SW 1271 (cell line): ENCODE measurements around the gene UQCR10.
"Not testable (repeated sequence)": the region's sequence is repeated elsewhere in the genome, so short reads cannot be mapped to it uniquely, and the experiment has no call there.

Source experiments
- DNase-seq, 2 experiments: peaks; one replicate each; lab custom pipeline; 2025; lab: John Stamatoyannopoulos, UW

The UQCR10 gene

DNA sequence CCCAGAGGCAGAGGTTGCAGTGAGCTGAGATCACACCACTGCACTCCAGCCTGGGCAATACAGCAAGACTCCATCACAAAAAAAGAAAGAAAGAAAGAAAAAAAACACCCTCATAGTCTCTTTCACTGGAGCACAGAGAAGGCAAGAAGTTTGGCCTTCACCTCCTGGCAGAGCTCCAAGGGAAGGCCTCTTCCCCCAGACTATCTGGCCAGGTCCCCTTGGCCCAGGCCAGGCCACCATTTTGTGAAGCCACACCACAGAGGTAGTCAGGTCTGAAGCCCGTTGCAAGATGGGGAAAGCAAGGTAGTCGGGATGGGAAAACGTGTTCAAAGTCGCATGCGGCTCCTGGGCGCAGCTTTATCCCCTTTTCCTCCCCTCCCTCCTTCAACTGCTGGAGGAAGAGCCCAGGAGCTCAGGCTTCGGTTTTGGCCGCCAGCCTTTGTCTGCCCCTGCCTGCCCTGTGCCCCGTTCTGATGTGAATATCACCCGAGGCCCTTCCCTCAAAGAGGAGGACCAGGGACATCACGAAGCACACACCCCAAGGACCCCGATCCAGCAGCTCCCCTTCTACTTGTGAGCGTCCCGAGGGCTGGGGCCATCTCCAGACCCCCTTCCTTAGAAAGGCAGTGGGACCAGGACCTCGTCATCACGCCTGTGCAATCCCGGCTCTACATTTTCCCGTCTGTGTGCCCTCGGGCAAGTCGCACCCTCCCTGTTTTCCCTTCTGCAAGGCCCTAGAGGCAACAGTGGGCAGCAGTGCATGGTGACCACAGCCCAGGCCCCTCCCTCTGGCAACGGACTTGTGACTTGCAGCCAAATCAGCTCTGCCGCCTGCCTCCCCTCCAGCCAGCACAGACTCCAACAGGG is 29.7 kb upstream of the UQCR10 start:
- no peak for DNase-seq

DNA sequence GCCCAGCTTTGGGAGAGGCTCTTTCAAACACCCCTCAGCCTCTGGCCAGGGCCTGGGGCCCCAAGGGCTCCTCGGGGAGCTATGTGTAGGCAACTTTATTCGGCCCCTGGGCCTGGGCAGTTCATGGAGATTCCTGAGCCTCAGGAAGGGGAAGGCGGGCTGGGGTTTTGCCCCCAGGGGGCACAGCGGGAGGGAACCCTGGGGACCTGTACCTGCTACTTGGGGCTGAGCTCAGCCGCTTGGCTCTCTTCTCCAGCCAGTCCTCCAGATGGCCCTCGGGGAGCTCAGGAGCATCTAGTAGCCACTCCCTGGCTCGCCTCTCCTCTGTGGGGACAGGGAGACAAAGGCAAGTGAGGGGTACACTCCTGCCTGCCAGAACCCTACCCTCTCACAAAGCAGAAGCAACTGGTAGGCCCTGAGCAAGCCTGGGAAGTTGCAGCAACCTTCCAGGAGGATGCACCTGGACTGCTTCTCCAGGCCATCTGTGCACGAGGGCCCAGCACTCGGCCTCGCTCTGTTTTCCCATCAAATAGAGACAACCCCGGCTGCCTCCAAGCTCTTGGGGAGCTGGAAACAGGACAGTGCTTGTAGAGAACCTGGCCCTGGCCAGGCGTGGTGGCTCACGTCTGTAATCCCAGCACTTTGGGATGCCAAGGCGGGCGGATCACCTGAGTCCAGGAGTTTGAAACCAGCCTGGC is 28.9 kb upstream of the UQCR10 start:
- no peak for DNase-seq

DNA sequence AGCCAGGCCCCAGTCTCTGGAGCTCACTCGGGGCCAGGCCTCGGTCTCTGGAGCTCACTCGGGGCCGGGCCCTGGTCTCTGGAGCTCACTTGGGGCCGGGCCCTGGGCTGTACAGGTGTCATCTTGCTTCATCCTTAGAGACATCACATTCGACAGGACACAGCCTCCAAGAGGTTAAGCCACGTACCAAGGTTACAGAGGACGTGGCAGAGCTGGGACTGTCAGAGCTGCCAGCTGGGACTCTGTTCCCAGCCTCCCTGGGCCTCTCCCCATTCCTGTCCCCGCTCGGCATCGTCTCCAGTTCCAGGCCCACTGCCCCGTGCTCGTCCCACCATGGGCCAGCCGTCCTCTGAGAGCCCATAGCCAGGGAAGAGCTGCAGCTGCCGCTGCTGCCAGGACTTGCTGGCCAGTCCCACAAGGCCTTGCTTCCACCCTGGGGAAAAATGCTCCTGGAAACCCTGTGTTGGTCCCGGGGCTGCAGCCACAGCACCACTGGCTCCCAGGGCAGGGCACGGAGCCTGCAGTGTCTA is 27.8 kb upstream of the UQCR10 start:
- DNase-seq: no peak

DNA sequence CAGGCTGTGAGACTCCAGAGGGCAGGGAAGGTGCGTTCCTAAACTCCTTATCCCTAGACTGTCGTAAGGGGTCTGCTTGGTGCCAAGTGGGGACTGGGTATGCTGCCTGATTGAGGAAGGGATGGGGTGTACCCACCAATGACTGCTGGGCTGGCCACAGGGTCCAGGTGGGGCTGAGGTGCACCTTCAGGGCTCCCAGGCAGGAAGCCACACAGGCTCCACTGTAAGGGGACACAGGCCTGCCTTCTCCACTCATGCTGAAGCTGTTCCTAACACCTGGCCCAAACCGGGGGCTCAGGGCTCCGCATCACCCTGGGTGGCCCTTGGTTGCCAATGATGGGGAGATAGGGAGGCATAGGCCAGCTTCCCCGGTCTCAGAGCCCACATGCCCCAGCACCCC is 27.0 kb upstream of the UQCR10 start:
- no peak for DNase-seq

DNA sequence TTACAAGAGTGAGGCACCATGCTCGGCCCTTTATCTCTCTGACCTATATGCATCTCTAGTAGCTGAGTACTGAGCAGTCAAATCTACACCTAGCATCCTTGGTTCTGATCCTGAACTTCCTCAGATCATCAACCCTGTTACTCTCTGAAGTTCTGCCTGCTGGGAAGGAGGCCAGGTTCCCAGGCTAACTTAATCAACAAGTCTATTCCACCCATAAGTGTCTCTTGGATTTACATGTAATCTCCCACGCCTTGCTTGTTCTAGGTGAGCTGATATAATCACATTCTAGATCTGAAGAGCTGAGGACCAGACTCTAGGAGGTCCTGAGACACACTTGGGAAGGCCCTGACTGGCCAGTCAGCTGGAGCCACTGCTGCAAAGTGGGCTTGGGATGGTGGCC is 25.2 kb upstream of the UQCR10 start:
- DNase-seq: no peak

DNA sequence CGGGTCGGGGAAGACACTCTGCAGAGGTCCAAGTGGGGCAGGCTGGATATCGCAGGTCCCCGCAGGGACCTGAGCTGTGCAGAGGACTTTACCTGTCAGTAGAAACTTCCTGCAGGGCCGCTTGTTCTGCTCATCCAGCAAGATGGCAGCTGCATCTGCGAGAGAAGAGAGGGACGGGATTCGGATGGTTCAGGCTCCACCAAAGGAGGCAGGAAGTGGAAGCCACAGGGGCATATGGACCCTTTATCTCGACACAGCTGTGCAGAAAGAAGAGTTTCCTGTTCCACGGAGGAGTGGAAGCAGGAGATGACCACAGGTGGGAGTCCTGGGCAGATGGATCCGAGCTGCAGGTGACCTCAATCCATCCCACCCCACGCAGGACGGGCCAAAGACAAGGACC is 24.8 kb upstream of the UQCR10 start:
- no peak for DNase-seq

DNA sequence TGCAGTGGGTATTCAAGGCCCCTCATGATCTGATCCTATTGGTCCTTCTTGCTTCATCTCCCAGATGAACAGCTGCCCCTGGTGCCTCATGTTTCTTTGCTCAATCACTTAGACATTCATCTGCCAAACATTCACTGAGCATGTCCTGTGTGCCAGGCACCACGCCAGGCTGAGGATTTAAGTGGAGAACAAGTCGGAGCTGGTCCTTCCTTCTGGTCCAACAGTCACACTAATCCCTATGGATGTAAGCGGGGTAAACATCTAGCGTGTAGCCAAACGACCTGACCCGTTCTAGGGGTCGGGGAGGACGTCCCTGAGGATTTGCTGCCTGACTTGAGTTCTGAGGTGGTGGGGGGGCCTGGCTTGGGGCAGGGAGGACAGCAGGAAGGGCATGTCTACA is 22.3 kb upstream of the UQCR10 start:
- no peak for DNase-seq

DNA sequence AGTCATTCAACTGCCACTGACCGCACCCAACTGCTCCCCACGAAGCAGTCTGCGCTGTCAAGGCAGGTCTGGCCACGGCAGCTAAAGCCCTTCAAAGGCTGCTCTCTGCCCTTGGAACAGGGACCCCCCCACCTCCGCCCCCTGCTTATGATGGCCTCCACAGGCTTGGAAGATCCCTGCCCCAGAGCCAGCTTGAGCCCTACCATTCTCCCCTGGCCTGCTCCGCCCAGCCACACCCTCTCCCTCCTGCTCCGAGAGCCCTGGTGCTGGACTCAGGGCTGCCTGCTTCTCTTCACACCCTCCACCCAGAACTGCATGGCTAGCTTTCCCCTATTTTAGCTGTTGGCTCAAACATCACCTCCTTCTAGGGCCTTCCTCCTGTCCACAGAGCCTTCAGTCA is 19.3 kb upstream of the UQCR10 start:
- DNase-seq: no peak

DNA sequence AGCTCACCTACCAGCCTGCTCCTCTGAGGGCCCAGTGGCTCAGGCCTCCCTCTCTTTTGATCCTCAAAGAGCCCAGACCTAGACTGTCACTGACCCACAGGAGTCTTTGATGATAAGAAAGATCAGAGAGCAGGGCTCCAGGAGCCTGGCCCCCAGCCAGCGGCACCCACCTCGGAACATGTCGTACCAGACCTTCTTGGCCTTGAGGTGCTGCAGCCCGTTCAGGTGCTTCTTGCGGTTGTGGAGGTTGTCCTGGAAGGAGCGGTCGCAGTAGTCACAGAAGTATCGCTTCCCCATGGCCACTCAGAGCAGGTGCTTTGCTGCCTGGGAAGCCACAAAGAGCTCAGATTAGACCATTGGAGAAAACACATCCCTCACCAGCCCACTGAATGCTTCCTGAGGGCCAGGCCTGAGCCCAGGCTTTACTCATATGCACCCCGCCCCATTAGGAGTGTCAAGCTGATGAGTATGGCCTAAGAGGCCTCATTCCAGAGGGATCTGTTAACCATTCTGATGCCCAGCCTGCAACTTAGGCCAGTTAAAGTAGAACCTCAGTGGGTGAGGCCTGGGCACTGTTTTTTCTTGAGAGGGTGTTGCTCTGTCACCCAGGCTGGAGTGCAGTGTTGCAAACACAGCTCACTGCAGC is 18.8 kb upstream of the UQCR10 start:
- no peak for DNase-seq

DNA sequence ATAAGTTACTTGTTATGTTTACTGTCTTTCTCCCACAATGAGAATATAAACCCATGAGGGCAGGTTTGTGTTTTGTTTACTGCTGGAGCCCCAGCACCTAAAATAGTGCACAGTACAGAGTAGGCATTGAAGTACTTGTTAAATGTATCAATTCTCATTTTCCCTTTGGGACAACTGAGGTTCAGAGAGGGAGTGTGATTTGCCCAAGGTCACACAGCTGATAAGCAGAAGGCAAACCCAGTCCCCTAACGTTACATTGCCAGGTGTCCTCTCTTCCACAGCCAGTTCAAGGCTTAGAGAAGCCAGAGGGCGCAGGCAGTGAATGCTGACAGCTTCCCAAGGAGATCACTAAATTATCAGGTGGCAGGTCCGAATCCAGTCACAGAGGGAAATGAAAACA is 17.1 kb upstream of the UQCR10 start:
- no peak for DNase-seq

DNA sequence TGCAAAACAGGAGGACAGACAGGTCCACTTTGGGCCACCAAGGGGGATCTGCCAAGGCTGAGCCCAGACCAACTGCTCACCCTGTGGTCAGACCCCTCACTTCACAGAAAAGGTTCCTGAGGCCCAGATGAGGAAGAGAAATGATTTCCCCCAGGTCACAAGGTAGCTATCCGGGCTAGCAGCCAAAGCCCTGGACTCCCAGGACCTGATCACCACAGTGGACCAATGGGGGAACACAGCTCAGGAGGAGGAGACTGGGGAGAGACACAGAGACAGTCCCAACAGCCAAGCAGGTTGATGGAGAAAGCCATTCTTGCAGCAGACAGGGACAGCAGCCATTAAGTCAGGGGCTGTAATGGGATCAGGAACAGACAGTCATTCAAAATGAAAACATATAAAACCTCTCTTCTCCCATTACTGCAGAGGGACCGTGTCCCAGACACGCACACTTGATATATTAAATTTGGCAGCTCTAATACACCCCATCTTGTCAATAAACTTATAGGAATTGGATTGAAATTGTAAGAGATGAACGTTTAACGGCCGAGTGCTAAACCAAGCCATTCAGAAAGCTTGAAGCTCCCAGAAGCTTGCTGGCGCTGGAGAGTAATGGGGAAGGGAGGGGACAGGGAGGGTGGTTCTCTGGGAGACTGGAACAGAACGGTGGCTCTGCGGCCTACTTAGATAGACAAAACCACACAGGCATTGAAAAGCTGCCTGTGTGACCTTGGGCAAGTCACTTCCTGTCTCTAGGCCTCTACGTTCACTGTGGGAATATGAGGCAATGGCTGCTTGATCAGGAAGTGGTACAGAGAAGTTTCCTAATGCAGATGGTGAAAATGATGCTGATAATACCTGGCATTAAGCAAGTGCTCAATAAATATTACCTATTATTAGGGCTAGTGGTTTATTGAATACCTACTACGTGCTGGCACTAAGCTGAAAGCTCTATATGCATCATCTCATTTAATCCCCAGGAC is 16.3 kb upstream of the UQCR10 start:
- DNase-seq: no peak

DNA sequence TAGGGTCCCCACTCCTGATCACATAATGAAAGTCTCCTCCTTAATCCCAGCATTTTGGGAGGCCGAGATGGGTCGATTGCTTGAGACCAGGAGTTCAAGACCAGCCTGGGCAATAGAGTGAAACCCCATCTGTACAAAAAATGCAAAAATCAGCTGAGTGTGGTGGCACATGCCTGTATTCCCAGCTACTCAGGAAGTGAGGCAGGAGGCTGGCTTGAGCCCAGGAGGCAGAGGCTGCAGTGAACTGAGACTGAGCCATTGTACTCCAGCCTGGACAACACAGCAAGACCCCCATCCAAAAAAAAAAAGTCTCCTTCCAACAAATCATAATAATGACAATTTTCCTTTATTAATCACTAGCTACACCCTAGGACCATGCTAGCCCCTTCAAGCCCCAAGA is 15.5 kb upstream of the UQCR10 start:
- DNase-seq: no peak

DNA sequence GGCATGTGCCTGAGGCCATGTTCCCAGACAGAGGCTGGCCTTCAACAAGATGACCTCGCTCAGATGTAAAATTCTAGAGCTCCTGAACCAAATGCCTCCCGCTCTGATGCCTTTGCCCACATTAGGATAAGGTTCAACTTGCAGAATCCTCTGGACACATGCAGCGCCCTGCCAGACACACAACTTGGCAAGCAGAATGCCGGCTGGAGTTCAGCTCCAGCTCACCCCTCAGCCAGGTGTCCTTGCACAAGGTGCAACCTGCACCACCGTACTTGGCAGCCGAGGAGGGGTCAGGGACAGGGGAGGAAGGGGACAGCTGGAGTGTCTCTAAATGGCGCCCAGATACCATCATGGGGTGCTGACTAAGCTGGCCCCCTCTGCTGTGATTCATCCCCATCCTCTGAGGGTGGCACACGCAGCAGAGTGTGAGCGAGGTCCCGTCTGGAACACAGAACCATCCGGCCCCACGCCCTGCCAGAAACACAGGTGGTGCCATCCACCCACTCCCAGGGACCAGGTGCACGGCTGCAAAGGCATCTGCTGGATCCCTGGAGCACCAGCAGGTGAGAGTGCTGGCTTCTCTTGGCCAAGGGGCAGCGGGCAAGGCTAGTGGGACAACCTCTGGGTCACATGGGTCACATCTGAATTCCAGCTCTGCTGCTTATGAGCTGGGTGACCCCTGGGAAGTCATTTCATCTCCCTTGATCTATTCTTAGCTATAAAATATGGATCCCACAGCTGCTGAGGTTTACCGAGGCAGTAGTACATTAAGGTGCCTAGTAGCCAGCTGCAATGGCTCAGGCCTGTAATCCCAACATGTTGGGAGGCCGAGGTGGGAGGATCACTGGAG is 13.1 kb upstream of the UQCR10 start:
- no peak for DNase-seq

DNA sequence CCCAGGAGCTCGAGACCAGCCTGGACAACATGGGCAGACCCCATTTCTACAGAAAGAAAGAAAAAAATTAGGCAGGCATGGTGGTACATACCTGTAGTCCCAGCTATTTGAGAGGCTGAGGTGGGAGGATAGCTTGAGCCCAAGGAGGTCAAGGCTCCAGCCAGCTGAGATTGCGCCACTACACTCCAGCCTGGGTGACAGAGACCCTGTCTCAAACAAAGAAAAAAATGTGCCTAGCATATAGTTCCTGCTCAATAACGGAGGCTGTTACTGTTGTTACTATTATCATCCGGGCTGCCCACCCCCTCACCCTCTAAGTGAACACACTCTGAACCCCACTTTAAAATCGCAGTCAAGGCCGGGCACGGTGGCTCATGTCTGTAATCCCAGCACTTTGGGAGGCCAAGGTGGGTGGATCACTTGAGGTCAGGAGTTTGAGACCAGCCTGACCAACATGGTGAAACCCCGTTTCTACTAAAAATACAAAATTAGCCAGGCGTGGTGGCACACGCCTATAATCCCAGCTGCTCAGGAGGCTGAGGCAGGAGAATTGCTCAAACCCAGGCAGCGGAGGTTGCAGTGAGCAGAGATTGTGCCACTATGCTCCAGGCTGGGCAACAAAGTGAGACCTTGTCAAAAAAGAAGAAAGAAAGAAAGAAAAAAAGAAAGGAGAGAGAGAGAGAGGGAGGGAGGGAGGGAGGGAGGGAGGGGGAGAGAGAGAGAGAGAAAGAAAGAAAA is 12.3 kb upstream of the UQCR10 start:
- not testable (repeated sequence) for DNase-seq

DNA sequence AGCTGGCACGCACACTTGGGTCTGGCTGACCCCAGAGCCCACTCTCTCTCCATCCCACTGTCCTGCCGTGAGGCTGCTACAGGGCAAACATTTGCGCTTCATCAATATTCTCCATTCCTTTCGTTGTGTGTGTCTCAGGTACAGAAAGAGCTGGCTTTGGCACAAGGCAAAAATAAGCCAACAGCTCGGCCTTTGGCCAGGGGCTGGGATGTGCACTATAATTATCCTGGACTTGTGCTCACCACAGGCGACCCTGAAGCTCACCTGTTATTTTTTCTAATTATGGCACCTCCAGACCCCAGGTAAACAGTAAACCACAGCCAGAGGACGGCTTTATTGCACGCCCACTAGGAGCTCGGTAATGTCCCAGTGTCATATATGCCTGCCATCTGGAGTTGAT is 11.3 kb upstream of the UQCR10 start:
- no peak for DNase-seq

DNA sequence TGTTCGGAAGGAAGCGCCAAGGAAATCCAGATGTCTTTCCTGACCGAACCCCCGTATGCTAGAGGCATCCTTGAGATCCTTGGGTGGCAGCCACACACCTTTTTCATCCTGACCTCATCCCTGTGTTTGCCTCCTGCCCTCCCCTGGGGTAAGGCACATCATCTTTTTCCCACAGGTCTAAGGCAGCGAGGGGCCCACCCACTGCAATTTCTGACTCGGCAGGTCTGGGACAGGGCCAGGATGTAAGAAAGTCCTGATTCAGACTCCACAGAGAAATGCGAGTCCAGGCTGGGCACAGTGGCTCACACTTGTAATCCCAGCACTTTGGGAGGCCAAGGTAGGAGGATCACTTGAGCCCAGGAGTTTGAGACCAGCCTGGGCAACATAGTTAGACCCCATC is 10.8 kb upstream of the UQCR10 start:
- DNase-seq: no peak

DNA sequence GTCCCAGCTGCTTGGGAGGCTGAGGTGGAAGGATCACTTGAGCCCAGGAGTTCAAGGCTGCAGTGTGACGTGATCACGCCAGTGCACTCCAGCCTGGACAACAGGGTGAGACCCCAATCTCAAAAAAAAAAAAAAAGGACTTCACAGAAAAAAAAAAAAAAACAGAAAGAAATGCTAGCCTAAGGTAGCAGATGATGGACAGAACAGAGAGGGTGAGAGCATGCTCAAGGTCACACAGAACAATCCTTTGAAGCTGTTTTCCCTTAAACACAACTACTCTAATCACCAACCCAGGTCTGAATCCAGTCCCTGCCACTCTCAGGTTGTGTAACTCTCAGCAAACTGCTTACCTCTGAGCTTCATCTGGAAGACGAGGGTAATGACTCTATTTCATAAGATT is 10.1 kb upstream of the UQCR10 start:
- no peak for DNase-seq

DNA sequence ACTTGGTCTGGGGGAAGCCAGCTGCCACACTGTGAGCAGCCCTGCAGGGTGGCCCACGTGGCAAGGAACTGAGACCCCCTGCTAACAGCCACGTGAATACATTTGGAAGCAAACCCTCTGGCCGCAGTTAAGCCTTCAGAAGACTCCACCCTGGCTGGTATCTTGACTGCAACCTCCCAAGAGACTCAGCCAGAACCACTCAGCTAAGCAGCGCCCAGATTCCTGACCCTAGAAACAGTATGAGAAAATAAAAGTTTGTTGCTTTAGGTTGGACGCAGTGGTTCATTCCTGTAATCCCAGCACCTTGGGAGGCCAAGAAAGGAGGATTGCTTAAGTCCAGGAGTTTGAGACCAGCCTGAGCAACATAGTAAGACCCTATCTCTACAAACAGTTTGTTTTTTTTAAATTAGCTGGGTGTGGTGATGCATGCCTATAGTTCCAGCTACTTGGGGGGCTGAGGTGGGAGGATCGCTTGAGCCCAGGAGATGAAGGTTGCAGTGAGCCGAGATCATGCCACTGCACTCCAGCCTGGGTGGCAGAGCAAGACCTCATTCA is 9.0 kb upstream of the UQCR10 start:
- DNase-seq: no peak

DNA sequence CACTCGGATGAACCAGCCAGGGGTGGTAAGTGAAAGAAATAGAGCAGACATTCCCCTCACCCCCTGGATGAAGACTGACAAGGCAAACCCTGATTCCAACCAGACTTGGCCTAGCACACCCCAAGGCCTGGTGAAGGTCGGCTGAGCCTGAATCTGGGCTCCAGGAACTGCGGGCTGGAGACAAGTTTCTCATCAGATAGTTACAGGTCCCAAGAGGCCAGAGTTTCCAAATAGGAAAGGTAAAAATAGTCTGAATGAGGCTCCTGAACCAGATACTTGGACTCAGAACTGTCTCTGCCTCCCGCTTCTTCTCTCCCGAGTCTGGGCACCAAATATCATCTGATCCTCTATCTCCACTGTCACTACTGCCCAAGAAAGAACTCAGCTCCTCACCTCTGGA is 8.2 kb upstream of the UQCR10 start:
- no peak for DNase-seq

DNA sequence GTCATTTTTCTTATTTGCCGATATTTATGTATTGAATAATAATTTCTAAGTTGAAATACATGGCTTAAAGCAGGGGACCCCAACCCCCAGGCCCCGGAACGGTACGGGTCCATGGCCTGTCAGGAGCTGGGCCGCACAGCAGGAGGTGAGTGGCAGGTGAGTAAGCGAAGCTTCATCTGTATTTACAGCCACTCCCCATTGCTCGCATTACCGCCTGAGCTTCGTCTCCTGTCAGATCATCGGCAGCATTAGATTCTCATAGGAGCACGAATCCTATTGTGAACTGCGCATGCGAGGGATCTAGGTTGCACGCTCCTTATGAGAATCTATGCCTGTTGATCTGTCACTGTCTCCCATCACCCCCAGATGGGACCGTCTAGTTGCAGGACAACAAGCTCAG is 4.9 kb upstream of the UQCR10 start:
- DNase-seq: no peak
